ENCODE data around the gene GJE1.
"Not testable (repeated sequence)": the region's sequence is repeated elsewhere in the genome, so short reads cannot be mapped to it uniquely, and the experiment has no call there.

The GJE1 gene, protein sequence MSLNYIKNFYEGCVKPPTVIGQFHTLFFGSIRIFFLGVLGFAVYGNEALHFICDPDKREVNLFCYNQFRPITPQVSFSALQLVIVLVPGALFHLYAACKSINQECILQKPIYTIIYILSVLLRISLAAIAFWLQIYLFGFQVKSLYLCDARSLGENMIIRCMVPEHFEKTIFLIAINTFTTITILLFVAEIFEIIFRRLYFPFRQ

DNA sequence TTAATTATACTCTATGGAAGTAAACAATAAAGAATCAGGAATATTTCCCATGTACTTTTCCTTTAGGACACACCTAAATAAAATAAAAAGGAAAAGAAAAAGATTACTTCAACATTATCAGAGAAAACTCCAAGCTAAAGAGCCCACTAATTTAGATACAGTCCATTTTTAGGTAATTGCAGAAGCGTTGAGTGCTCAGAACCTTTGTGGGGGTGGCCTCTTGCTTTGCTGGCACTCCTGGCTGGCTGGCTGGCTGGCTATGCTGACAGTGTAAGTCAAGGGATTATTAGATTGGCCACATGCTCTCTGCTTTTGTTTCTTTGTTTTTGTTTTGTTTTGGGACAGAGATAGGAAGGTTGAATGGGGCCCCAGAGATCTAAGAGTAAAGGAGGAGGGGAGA lies at the start of gene GJE1:
GJE1 (plus strand) TSS at position 301 of the 400 bp plus-strand sequence. CDS start 234 bp downstream, outside the sequence.
- Mint-ChIP-seq H3K9me3 (peaks cover 3% of the 10 kb centered on the region), H3K36me3 (ENCODE audit: low read depth) (no peaks in the 10 kb centered on the region), H3K4me3 (no peak within 1 kb of the TSS), H3K27me3 (ENCODE audit: low read depth, poor library complexity) (no peaks in the 10 kb centered on the region), H3K27ac (no peak within 1 kb of the TSS), H3K4me1 (peaks cover 5% of the 10 kb centered on the region)
- TF ChIP-seq, protein P1, sequence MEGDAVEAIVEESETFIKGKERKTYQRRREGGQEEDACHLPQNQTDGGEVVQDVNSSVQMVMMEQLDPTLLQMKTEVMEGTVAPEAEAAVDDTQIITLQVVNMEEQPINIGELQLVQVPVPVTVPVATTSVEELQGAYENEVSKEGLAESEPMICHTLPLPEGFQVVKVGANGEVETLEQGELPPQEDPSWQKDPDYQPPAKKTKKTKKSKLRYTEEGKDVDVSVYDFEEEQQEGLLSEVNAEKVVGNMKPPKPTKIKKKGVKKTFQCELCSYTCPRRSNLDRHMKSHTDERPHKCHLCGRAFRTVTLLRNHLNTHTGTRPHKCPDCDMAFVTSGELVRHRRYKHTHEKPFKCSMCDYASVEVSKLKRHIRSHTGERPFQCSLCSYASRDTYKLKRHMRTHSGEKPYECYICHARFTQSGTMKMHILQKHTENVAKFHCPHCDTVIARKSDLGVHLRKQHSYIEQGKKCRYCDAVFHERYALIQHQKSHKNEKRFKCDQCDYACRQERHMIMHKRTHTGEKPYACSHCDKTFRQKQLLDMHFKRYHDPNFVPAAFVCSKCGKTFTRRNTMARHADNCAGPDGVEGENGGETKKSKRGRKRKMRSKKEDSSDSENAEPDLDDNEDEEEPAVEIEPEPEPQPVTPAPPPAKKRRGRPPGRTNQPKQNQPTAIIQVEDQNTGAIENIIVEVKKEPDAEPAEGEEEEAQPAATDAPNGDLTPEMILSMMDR (IDR thresholded peaks at IDR 0.05) = no peak
- no peak for DNase-seq

- Mint-ChIP-seq H3K4me1 (peaks cover 5% of the 10 kb centered on the region), H3K4me3 (peak overlapping the region; percentile 15), H3K9me3 (no peaks in the 10 kb centered on the region), H3K36me3 (ENCODE audit: low read depth) (no peaks in the 10 kb centered on the region), H3K27me3 (ENCODE audit: low read depth, poor library complexity) (peaks cover 22% of the 10 kb centered on the region), H3K27ac (no peak overlapping the region)
- no peak for DNase-seq
- TF ChIP-seq, protein P1 (IDR thresholded peaks at IDR 0.05) = no peak
These were observed 44.5 kb upstream of the GJE1 start for GRCh38 chr6:142087950-142088857.

DNA sequence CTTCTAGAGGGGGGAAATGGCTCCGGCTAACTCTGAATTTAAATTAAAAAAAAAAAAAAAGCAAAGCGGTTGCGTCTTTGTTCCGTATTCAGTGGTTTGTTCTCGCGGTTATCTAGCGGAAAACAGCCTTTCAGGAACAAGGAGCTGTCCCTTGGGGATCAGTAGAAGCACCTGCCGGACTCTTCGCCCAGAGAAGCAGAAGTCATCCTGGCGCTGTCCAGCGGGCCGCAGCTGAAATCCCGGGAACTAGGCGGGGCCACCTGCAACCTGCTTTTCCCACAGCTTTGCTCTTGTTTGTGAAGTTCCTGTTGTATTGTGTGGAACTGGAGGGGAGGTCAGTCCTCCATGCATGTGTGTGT lies 43.9 kb upstream of the GJE1 start:
- TF ChIP-seq, protein P1 (IDR thresholded peaks at IDR 0.05) = no peak
- H3K9me3 Mint-ChIP-seq = no peaks in the 10 kb centered on the region
- H3K27me3 Mint-ChIP-seq (ENCODE audit: low read depth, poor library complexity) = peaks cover 22% of the 10 kb centered on the region
- no peak overlapping the region for H3K4me3 Mint-ChIP-seq
- H3K4me1 Mint-ChIP-seq = peaks cover 5% of the 10 kb centered on the region
- DNase-seq = peak; percentile 36
- H3K36me3 Mint-ChIP-seq (ENCODE audit: low read depth) = no peaks in the 10 kb centered on the region
- H3K27ac Mint-ChIP-seq = no peak overlapping the region

DNA sequence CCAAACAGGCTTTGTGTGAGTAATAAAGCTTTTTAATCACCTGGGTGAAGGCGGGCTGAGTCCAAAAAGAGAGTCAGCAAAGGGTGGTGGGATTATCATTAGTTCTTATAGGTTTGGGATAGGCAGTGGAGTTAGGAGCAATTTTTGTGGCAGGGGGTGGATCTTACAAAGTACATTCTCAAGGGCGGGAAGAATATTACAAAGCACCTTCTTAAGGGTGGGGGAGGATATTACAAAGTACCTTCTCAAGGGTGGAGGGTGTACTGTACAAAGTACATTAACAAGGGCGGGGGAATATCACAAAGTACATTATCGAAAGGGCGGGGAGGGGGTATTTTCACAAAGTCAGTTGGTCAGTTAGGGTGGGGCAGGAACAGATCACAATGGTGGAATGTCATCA lies 27.9 kb upstream of the GJE1 start:
- H3K9me3 Mint-ChIP-seq = not testable (repeated sequence)

GRCh38 chr6:142110820-142111219 lies 21.9 kb upstream of the GJE1 start:
- H3K4me1 Mint-ChIP-seq; DNase-seq; H3K36me3 Mint-ChIP-seq (ENCODE audit: low read depth); H3K27ac Mint-ChIP-seq; H3K4me3 Mint-ChIP-seq; H3K9me3 Mint-ChIP-seq; H3K27me3 Mint-ChIP-seq (ENCODE audit: low read depth, poor library complexity): not testable (repeated sequence)

More for the DNA sequence above, 27.9 kb upstream of the GJE1 start:
- not testable (repeated sequence) for H3K27me3 Mint-ChIP-seq (ENCODE audit: low read depth, poor library complexity); H3K4me3 Mint-ChIP-seq; H3K4me1 Mint-ChIP-seq; DNase-seq; H3K27ac Mint-ChIP-seq; H3K36me3 Mint-ChIP-seq (ENCODE audit: low read depth)

GRCh38 chr6:142112451-142113061 lies 20.2 kb upstream of the GJE1 start:
- H3K27me3 Mint-ChIP-seq (ENCODE audit: low read depth, poor library complexity) = peaks cover 3% of the 10 kb centered on the region
- DNase-seq = peak; percentile 83
- no peaks in the 10 kb centered on the region for H3K9me3 Mint-ChIP-seq
- no peak overlapping the region for H3K4me3 Mint-ChIP-seq
- TF ChIP-seq, protein P1 (IDR thresholded peaks at IDR 0.05) = peak; percentile 73
- no peaks in the 10 kb centered on the region for H3K36me3 Mint-ChIP-seq (ENCODE audit: low read depth)
- H3K27ac Mint-ChIP-seq = no peak overlapping the region
- no peaks in the 10 kb centered on the region for H3K4me1 Mint-ChIP-seq
